ENCODE data around the gene APOA4. TPM values are rescaled to one million over a fixed set of nuclear protein-coding genes. Genes with fewer than 3 reads are reported as not detected.

APOA4 gene
- total RNA-seq, 6 experiments from 2014 or later = not detected

DNA sequence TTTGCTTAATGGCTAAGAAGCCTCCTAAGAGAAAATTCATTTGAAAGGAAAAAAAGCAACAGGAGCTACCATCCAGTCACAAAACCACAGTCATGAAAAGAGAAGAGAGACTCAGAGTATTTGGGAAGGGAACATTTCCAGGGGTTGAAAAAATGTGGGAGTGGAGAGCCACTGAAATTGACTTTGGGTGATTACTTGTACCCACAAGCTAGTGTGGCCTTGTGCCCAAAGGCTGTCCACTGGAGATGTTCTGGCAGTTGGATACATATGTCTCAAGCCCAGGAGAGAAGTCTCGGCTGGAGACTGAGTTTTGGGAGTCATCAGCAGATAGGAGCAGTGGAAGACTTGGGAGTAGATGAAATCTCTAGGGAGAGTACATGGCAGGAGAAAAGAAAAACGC, 28.3 kb downstream of the APOA4 start:
- Mint-ChIP-seq H3K9me3 (no peaks in the 10 kb centered on the region), H3K4me3 (no peak overlapping the region), H3K4me1 (ENCODE audit: low read depth) (peaks cover 29% of the 10 kb centered on the region), H3K36me3 (ENCODE audit: low read depth) (no peaks in the 10 kb centered on the region), H3K27me3 (ENCODE audit: insufficient read depth) (no peaks in the 10 kb centered on the region; the same call in none of the 2 replicates), H3K27ac (no peak overlapping the region)
- DNase-seq = no peak
- TF ChIP-seq, protein P1, sequence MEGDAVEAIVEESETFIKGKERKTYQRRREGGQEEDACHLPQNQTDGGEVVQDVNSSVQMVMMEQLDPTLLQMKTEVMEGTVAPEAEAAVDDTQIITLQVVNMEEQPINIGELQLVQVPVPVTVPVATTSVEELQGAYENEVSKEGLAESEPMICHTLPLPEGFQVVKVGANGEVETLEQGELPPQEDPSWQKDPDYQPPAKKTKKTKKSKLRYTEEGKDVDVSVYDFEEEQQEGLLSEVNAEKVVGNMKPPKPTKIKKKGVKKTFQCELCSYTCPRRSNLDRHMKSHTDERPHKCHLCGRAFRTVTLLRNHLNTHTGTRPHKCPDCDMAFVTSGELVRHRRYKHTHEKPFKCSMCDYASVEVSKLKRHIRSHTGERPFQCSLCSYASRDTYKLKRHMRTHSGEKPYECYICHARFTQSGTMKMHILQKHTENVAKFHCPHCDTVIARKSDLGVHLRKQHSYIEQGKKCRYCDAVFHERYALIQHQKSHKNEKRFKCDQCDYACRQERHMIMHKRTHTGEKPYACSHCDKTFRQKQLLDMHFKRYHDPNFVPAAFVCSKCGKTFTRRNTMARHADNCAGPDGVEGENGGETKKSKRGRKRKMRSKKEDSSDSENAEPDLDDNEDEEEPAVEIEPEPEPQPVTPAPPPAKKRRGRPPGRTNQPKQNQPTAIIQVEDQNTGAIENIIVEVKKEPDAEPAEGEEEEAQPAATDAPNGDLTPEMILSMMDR (IDR thresholded peaks at IDR 0.05) = no peak

DNA sequence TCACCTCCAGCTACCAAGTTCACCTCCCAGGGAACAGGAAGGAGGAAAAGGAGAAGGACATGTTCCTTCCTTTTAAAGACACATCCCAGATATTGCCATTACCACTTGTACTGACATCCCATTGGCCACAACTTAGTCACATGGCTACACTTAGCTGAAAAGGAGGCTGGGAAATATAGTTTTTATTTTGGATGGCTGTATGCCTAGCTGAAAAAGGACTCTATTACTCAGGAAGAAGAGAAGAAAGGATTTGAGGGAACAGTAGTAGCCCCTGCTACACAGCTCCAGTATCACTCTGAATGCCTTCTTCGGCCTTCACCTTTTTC, 29.4 kb downstream of the APOA4 start:
- DNase-seq = no peak

DNA sequence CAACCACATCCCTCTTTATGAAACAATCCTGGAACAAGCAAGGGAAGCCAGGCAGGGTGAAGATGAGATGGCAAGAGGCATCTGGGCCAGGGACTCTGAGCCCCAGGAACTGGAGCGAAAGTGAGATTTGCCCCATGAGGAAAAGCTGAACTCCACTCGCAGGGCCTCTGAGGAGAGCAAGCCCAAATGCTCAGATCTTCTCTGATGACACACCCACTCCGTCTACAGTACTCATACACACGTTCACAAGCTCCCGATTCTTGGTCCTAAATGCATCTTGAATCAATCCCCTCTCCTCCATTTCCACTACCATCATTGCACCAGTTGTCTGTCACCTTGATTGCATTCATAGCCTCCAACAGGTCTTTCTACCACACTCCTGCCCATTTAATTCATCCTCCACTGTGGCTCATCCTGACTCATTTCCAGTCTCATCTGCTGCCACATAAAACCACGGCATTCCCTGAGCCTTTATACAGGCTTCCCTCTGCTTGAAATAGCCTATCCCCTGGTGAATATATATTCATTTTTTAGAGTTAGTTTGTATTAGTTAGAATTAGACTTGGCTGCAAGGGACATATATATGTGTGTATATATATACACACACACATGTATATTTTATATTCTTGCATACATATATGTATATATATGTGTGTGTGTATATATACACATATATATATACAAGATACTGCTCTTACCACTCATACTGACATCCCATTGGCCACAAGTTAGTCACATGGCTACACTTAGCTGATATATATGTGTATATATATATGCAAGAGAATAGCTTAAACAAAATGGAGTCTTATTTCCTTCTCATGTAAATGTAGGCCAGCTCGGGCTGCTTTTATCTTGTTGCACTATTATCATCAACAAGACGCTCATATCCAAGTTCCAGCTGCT, 30.0 kb downstream of the APOA4 start:
- H3K9me3 Mint-ChIP-seq = no peaks in the 10 kb centered on the region
- no peaks in the 10 kb centered on the region for H3K36me3 Mint-ChIP-seq (ENCODE audit: low read depth)
- peak; percentile 79 for DNase-seq
- H3K4me1 Mint-ChIP-seq (ENCODE audit: low read depth) = peaks cover 36% of the 10 kb centered on the region
- TF ChIP-seq, protein P1 (IDR thresholded peaks at IDR 0.05) = no peak
- H3K27ac Mint-ChIP-seq = peak overlapping the region; percentile 45
- peaks cover 1% of the 10 kb centered on the region for H3K27me3 Mint-ChIP-seq (ENCODE audit: insufficient read depth)
- no peak overlapping the region for H3K4me3 Mint-ChIP-seq

More for the DNA sequence above, 29.4 kb downstream of the APOA4 start:
- H3K27me3 Mint-ChIP-seq (ENCODE audit: insufficient read depth) = peaks cover 1% of the 10 kb centered on the region
- TF ChIP-seq, protein P1 (IDR thresholded peaks at IDR 0.05) = no peak
- H3K4me3 Mint-ChIP-seq = no peak overlapping the region
- H3K36me3 Mint-ChIP-seq (ENCODE audit: low read depth) = no peaks in the 10 kb centered on the region
- H3K4me1 Mint-ChIP-seq (ENCODE audit: low read depth) = peaks cover 30% of the 10 kb centered on the region
- H3K27ac Mint-ChIP-seq = peak overlapping the region; percentile 45
- H3K9me3 Mint-ChIP-seq = no peaks in the 10 kb centered on the region

DNA sequence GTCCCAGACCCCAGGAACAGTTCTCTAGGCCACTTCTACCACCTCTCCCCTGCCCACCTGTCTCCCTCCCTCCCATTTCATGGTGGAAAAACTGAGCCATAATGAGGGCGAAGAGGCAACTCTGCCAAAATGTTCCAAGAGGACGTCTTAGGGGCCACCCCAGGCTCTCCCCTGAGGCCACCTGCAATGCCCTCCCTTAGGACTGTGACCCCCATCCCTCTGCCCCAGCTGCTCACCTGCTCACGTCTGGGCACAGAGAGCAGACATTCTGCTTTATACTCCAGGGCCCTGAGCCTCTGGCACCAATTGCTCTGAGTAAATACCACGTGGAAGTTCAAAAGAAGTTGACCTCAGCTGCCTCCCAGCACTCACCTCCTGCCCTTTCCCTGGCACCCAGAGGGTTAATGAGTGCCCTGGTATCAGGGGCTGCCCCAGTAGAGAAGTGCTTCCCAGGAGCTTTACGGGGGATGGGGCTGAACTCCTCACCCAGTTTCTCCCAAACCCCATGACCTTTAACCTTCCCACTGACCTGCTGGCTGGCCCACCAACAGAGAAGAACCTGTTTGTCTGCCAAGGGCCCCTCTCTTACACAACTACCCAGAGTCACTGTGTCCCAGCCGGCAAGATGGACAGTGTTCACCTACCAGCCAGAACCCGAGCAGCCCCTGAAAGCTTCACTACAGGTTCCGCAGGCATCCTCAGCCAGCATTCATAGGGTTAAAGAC, 30.8 kb downstream of the APOA4 start:
- Mint-ChIP-seq H3K4me3 (no peak overlapping the region), H3K9me3 (no peaks in the 10 kb centered on the region), H3K27ac (no peak overlapping the region), H3K27me3 (ENCODE audit: insufficient read depth) (peaks cover 1% of the 10 kb centered on the region), H3K4me1 (ENCODE audit: low read depth) (peaks cover 37% of the 10 kb centered on the region), H3K36me3 (ENCODE audit: low read depth) (peaks cover under 1% of the 10 kb centered on the region)
- TF ChIP-seq, protein P1 (IDR thresholded peaks at IDR 0.05) = no peak
- DNase-seq = no peak

DNA sequence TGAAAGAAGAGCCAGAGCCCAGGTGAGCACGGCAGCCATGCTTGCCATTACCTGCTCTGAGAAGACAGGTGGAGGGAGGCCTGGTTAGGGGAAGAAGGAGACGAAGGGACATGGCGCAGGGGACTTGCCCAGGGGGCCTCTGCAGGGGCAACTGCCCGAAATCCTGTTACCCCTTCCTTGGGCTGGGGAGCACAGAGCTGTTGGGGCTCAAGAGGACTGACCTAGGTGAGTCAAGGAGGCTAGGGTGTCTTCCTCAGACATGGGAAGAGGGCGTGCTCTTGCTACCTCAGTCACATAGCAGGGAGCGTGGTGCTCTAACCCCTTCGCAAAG, 31.3 kb downstream of the APOA4 start, which contains the start of gene APOA5:
Gene APOA5, minus strand, starts transcription at position 67 of the 331 bp plus-strand sequence. Its CDS starts 19 bp downstream, at position 48.
- H3K27me3 Mint-ChIP-seq (ENCODE audit: insufficient read depth) = peaks cover 1% of the 10 kb centered on the region; the same call in 1 of the 2 replicates
- TF ChIP-seq, protein P1 (IDR thresholded peaks at IDR 0.05) = no peak
- no peaks in the 10 kb centered on the region for H3K9me3 Mint-ChIP-seq
- H3K27ac Mint-ChIP-seq = no peak within 1 kb of the TSS
- H3K4me1 Mint-ChIP-seq (ENCODE audit: low read depth) = peaks cover 42% of the 10 kb centered on the region
- no peak for DNase-seq
- H3K36me3 Mint-ChIP-seq (ENCODE audit: low read depth) = peaks cover 6% of the 10 kb centered on the region
- H3K4me3 Mint-ChIP-seq = no peak within 1 kb of the TSS; the same call in 1 of the 2 replicates
